HUES48 (cell line): ENCODE results near the gene FRMD4A.

Experiments
- H3K27ac ChIP-seq: one replicate; pipeline ENCODE4 v1.7.0; 2013; ENCODE audit warnings: low read depth, low read length, inconsistent platforms
- H3K27me3 ChIP-seq: 2 replicates; pipeline ENCODE4 v1.6.1; 2013; ENCODE audit warnings: mild to moderate bottlenecking, low read length; ENCODE audit not compliant: control insufficient read depth, insufficient read depth
- H3K36me3 ChIP-seq: 2 replicates; pipeline ENCODE4 v1.6.1; 2013; ENCODE audit warnings: low read length; ENCODE audit not compliant: control insufficient read depth, insufficient read depth
- H3K4me1 ChIP-seq: 2 replicates; pipeline ENCODE4 v1.6.1; 2013; ENCODE audit warnings: mild to moderate bottlenecking, low read length; ENCODE audit not compliant: control insufficient read depth, insufficient read depth
- H3K4me3 ChIP-seq: 2 replicates; pipeline ENCODE4 v1.5.1; 2013; ENCODE audit warnings: mild to moderate bottlenecking, low read depth, low read length
- H3K9ac ChIP-seq: 2 replicates; pipeline ENCODE4 v1.6.1; 2013; ENCODE audit warnings: mild to moderate bottlenecking, low read depth, low read length, moderate library complexity
- H3K9me3 ChIP-seq: 2 replicates; pipeline ENCODE4 v1.6.1; 2013; ENCODE audit warnings: low read length; ENCODE audit not compliant: control insufficient read depth, insufficient read depth

FRMD4A gene

DNA sequence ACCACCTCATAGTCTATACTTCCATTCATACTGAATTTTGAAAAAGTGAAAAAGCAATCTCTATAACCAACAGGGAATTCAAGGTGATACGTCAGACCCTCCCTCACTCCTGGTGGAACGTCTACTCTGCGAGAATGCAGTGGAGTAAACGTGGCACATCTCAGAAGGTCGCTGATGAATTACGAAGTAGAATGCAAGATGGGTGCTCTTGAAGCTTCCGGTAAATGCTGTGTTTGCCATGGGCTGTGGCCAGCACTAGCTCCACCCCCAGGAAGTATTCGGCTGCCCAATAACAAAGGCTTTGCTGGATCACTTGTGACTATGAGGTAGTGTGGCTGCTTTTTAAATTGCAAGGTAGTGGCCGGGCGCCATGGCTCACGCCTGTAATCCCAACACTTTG, 517.9 kb downstream of the FRMD4A start:
- Histone ChIP-seq H3K4me3 (no peak overlapping the region), H3K9ac (no peak overlapping the region), H3K27ac (no peak overlapping the region), H3K36me3 (no peaks in the 10 kb centered on the region), H3K4me1 (peaks cover 17% of the 10 kb centered on the region), H3K27me3 (no peaks in the 10 kb centered on the region), H3K9me3 (peaks cover 4% of the 10 kb centered on the region; the same call in 1 of the 2 replicates)

DNA sequence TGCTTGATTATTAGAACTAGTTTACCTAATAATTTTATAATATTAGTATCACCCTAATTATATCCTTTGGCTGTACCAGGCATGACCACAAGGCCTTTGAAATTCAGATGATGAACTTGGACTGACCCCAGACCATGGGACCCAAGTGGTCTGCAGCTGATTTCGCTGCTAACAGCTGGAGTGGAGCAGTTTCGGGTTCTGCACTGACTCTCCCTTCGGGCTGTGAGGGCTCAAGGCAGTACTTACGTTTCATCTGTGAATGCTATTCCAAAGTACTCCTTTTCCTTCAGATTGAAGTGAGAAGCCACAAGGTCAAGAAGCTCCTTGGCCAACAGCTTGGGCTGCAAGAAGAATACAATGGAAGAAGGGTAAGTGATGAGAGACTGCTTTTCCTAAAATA, 520.2 kb downstream of the FRMD4A start:
- Histone ChIP-seq H3K9me3 (no peaks in the 10 kb centered on the region), H3K27ac (no peak overlapping the region), H3K36me3 (no peaks in the 10 kb centered on the region), H3K4me3 (no peak overlapping the region), H3K27me3 (no peaks in the 10 kb centered on the region), H3K4me1 (peaks cover 17% of the 10 kb centered on the region), H3K9ac (no peak overlapping the region)

DNA sequence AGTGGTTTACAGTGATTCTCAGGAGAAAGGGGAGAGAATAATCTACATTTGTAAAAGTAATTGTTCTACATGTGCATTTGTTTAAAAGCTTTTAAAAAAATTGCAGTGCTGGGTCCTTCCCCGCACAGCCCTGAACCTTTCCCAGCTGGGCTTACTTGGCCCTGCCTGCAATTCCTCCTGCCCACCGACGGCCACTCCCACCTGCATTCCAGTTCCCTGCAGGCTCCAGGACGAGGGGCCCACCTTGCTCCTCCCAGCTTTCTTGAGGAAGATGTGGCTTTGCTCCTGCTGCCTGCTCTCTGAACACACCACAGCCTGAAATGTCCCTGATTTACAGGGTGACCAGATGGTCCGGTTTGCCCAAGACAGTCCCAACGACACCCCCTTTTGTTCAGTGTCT, 521.3 kb downstream of the FRMD4A start:
- H3K36me3 ChIP-seq, result no peaks in the 10 kb centered on the region
- no peak overlapping the region for H3K9ac ChIP-seq
- peak overlapping the region; percentile 65 for H3K27ac ChIP-seq
- peaks cover 17% of the 10 kb centered on the region for H3K4me1 ChIP-seq
- 0 out of 2 replicates have a peak overlapping the region, but pooled peaks have one; percentile 5 for H3K4me3 ChIP-seq
- no peaks in the 10 kb centered on the region for H3K27me3 ChIP-seq
- no peaks in the 10 kb centered on the region for H3K9me3 ChIP-seq

DNA sequence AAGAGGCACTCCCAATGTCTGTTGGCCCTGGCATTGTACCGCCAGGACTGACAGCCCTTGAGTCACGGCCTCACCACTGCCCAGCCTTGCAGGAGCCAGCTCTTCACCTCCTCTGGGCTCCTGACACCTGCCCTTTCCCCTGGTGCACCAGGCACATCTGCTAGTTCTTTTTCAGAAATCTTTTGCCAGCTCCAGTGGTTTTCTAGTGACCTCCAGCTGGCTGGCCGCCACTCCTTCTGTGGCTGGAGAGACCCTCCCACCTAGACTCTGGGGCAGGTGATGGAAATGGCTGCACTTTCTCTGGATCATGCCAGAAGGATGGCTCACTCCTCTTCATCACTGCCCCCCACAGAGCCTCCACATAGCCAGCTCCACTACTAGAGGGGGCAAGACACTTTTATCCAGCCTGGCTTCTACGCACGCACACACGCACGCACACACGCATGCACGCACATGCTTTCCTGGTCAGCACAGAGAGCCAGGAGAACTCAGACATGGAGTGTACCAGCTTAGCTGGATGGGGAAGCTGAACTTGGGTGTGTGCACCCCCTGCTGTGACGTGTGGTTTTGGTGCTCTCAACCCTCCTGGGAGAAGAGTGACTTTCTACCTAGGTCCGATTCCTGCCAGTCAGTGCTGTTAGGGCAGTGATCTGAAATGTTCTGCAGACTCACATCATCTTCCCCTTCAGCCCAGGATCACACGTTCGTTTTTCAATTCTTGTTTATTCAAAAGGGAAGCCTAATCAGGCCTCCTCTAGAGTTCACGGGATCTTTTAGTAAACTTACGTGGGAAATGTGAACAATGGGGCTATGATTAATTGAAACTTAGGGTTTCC, 522.0 kb downstream of the FRMD4A start:
- Histone ChIP-seq H3K27ac (peak overlapping the region; percentile 65), H3K27me3 (no peaks in the 10 kb centered on the region), H3K4me1 (peaks cover 17% of the 10 kb centered on the region), H3K9me3 (no peaks in the 10 kb centered on the region), H3K4me3 (no peak overlapping the region), H3K9ac (no peak overlapping the region), H3K36me3 (no peaks in the 10 kb centered on the region)

DNA sequence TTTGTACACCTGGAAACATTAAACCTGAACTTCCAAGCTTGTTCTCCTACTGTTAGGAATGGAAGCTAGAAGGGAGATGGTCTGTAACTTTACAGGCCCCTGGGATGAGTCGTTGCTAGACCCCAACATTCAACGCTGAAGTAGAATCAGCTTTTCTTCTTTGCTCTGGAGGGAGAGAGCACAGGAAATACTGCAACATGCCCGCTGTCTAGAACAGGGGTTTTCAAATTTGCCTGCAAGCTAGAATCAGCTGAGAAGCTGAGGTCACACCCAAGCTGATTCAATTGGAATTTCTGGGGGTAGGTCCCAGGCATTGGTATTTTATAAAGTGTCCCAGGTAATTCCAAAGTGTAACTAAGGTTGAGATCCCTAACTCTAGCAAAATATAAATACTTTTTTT, 524.3 kb downstream of the FRMD4A start:
- Histone ChIP-seq H3K36me3 (no peaks in the 10 kb centered on the region), H3K27ac (no peak overlapping the region), H3K27me3 (no peaks in the 10 kb centered on the region), H3K9me3 (no peaks in the 10 kb centered on the region), H3K4me3 (no peak overlapping the region), H3K9ac (no peak overlapping the region), H3K4me1 (peaks cover 17% of the 10 kb centered on the region)

DNA sequence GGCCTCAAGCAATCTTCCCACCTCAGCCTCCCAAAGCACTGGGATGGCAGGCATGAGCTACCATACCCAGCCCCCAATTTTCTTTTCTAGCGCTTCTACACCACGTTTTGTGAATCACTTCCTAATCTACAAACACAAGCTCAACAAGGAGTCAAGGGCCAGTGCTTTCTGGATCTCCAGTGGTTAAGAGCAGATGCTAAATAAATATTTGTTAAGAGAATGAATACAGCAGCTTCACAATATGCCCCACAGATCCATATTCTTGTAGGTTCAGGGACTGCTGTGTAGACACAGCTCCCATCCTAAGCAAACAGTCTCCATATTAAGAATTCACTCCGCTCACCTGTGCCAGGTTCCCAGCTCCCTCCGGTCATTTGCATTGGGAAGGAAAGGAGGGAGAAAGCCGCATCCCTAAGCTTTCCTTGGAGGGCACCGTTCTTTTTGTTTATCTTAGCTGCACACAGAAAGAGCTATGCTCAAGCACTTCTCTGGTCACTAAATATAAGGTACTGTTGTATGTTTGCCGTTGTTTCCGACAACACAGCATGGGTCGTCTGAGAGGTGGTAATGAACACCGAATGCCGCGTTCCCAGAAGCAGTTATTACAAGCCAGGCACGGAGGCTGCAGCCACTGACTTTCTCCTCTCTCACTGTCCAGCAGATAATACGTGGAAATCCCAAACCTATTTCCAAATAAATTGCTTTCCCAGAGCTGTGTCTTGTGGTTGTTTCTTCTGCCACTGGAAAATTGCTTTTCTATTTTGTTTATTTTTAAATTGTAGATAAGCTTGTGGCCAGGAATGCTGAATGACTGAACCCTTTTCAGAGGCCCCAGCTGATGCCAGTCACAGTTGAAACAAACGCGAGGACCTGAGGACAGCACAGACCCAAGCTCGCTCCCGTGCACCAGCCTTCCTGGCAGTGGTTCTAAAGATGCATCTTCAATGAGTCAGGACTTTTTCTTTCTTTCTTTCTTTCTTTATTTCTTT, 526.9 kb downstream of the FRMD4A start:
- no peak overlapping the region for H3K9ac ChIP-seq
- no peak overlapping the region for H3K4me3 ChIP-seq
- H3K27ac ChIP-seq, result no peak overlapping the region
- no peaks in the 10 kb centered on the region for H3K27me3 ChIP-seq
- no peaks in the 10 kb centered on the region for H3K9me3 ChIP-seq
- H3K36me3 ChIP-seq, result no peaks in the 10 kb centered on the region
- peaks cover 5% of the 10 kb centered on the region for H3K4me1 ChIP-seq

DNA sequence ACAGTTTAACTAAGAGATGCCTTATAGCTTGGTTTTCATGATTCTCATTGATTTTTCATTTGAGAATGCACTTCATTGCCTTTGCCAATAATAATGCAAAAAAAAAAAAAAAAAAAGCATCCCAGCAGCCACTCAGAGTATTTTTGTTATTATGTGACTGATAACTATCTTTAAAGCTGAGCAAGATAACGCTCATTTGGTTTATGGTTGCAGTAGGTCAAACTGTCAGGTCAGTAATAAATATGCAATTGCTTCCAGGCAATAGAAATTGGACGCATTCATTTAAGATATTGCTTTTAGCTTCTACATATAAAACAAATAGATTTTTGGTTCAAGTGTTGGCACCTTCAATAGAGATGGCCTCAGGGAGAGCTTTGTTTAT, 528.8 kb downstream of the FRMD4A start:
- no peaks in the 10 kb centered on the region for H3K9me3 ChIP-seq
- H3K4me3 ChIP-seq, result no peak overlapping the region
- H3K27ac ChIP-seq, result no peak overlapping the region
- no peaks in the 10 kb centered on the region for H3K27me3 ChIP-seq
- H3K36me3 ChIP-seq, result no peaks in the 10 kb centered on the region
- H3K4me1 ChIP-seq, result no peaks in the 10 kb centered on the region
- H3K9ac ChIP-seq, result no peak overlapping the region

DNA sequence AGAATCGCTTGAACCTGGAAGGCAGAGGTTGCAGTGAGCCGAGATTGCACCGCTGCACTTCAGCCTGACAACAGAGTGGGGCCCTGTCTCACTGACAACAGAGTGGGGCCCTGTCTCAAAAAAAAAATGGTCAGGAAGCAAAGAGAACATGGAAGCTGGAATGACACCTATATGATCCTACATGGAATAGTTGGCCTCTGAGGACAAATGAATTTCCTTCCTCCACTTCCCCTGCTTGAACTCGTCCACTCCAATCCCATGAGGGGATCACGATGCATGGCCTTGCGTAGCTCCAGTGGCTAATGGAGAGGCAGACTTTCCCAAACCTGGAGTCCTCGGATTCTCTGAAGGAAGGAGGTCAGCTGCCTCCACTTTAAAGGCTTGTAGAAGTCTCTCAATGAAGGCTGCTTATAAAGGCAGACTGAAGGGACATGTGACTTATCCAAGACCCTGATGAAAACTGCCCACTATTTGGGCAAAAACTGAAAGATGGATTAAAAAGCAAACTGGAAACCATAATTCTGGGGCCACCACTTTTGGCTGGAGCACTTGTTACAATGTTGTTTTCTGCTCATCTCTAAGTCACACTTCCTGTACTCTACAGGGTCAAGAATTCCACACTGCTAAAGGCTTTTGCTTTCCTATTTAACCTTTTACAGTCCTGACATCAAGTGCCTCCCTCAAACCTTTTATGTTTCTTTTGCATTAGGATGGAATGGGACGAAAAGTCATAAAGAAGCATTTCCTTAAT, 529.4 kb downstream of the FRMD4A start:
- H3K9me3 ChIP-seq, result no peaks in the 10 kb centered on the region
- H3K9ac ChIP-seq, result no peak overlapping the region
- H3K27me3 ChIP-seq, result no peaks in the 10 kb centered on the region
- no peak overlapping the region for H3K27ac ChIP-seq
- H3K4me1 ChIP-seq, result peaks cover 1% of the 10 kb centered on the region; the same call in 1 of the 2 replicates
- no peak overlapping the region for H3K4me3 ChIP-seq
- H3K36me3 ChIP-seq, result no peaks in the 10 kb centered on the region

DNA sequence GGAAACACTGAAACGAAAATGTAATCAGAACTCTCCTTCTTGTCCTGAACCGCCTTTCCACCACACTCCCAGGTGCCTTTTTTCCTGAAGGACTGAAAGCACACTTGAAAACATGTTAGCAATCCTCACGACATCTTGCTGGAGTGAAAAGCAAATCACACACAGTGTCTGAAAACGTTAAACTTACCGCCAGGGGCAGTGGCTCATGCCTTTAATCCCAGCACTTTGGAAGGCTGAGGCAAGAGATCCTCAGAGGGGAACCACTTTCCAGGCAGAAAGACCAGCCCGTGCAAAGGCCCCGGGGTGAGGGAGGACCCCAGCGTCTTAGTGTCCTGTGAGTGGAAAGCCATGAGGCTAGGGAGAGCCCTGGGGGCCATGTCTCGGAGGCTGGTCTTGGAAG, 533.6 kb downstream of the FRMD4A start:
- Histone ChIP-seq H3K27ac (no peak overlapping the region), H3K27me3 (no peaks in the 10 kb centered on the region), H3K9ac (no peak overlapping the region), H3K4me1 (peaks cover 12% of the 10 kb centered on the region), H3K4me3 (no peak overlapping the region), H3K9me3 (no peaks in the 10 kb centered on the region), H3K36me3 (no peaks in the 10 kb centered on the region)

DNA sequence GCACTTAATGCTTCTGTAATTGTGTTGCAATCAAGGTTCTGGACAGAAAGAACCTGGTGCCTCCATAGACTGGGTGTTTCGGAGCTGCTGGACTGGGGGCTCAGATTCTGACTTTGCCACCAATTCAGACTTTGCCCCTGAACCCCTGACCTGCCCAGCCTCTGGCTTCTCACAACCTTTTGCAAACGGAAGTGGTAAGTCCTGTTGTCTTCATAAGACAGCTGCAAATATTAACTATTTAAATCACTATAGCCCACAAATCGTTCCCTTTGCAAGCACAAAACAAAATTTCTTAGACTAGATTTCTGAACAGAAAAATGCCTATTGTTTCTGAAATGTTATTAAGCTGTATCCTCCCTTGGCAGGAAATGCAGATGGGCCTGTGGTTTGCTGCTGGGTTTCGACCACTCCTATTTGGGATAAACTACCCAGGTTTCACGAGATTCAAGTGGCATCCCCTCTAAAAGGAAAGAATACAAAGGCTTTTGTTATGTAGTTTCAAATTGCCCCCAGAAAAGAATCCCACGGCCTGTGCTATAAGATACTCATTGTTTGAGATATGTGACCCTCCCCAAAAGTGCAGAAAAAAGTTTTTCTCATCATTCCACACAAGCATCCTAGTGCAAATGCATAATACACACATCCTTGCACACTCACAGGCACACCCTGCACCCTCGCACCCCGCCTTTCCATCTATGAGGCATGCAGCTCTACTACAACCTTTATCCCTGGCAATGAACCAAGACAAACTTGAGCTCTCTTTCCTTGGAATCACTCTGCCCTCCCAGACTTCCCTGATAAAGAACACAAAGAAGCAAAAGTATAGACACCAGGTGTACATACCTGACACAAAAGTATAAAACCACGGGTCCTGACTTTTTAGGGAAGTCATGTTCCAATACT, 534.8 kb downstream of the FRMD4A start:
- H3K36me3 ChIP-seq, result peaks cover 7% of the 10 kb centered on the region; the same call in 1 of the 2 replicates

More for the DNA sequence above, 534.8 kb downstream of the FRMD4A start:
- H3K9me3 ChIP-seq, result no peaks in the 10 kb centered on the region
- H3K27me3 ChIP-seq, result no peaks in the 10 kb centered on the region
- H3K4me1 ChIP-seq, result peaks cover 12% of the 10 kb centered on the region
- no peak overlapping the region for H3K27ac ChIP-seq
- H3K9ac ChIP-seq, result no peak overlapping the region
- H3K4me3 ChIP-seq, result no peak overlapping the region
